Measurements from ENCODE around the gene PCDH9.

Gene PCDH9

DNA sequence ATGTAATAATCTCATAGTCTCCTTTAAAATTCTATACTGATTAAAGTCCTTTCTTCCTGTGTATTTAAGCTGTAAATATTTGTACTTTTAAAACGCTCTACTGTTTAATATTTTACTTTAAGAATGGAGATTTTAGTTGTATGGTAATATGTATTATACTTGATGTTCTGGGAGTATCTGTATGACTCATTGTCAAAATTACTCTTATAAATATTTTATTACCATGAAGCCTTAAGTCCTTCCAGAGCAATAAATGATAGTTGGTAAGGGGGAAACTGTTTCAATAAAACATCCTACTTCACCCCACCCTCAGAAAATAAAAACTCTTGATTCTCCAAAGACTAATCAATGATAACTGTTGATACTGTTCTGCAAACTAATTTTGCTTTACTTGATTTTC, 6.4 kb downstream of the PCDH9 start:
- DNase-seq = no peak

DNA sequence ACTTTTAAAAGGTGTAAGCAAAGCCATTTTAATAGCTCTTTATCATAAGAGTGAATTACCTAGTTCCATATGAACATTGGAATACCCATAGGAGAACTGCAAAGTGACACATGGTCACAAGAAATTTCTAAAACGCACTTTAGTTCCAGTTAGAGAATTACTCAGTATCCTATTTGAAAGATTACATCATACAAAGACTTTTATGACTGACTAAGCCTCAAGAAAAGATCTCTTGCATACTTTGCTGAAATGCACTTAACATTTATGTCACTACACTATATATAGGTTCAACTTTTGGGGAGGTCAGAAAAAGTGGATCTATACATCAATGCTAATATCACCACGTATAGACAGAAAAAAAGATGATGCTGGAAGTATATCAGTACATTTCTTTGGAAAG, 7.1 kb downstream of the PCDH9 start:
- no peak for DNase-seq

DNA sequence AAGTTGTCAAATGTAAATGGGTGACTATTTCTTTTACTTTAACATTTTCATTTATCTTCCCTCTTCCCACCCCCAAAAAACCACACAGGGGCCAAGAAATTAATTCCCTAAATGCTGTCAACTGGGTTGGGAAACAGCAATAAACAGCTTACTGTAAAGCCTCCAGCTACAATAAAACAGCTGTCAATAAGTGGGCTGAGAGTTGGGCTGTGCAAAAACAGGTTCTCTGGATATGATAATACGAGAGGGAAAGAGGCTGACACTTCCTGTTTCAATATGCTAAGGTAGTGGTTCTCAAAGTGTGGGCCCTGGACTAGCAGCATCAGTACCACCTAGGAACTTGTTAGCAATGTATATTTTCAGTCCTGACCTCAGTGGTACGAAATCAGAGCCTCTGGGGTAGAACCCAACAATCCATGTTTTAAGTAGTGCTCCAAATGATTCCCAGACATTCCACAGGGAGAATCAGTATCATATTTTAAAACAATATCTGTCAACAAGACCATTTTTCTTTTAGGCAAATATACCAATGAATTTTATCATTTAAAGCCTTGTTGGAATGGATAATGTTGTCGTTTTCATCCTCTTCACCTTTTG, 8.4 kb downstream of the PCDH9 start:
- DNase-seq = no peak

DNA sequence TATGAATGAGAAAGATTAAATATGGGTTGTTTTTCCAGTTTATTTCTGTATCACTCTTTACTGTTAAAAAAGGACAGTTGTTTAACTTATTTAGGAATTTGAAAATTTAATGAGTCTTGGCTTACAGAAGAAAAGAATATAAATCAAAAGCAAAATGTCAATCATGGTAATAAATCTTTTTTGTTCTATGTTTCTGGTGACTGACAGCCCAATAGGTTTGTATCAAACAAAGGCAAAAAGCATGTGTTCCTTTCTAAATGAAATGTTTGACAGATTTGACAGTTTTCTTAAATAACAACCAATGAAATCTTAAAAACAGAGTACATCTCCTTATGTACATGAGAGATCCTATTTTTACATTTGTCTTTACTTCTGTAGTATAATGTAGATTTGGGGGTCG, 11.0 kb downstream of the PCDH9 start:
- no peak for DNase-seq

DNA sequence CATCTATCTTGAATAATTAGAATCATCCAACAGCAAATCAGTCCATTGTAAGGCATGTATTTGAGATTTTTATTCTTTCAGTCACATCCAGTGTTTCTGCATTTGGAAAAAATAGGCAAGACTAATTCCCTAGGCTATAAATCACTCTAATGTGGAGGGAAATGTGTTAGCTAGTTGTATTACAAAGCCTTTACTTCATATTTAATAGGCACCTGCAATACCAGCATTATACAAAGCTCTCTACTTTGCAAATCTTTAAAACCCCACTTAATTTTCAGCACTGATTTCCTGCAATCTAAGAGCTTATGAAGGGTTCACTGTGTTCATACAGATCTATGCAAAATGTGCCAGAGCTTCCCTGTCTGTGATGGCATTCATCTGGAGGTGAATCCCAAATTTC, 12.3 kb downstream of the PCDH9 start:
- no peak for DNase-seq

DNA sequence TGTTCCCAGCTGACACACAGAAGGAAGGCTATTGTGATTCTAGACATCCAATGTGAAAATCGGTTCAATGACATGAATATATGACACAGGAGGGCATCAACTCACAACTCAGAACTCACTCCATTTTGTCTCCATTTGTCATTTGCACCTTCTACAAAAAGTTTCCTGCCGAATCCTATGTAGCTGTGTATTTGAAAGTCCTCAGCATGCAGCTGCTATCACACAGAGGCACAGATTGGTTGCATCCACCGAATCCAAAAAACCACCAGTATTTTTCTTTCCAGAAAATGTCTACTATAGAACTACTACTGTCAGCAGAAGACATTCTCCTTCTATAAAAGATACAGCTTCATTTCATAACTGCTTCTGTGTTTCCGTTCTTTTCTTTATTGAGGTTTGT, 13.3 kb downstream of the PCDH9 start:
- DNase-seq = no peak

GRCh38 chr13:67210208-67210607, 19.9 kb downstream of the PCDH9 start:
- no peak for DNase-seq

- no peak for DNase-seq
These were observed 21.6 kb downstream of the PCDH9 start for GRCh38 chr13:67208552-67208951.

- no peak for DNase-seq
These were observed 25.4 kb downstream of the PCDH9 start for GRCh38 chr13:67204764-67205163.

GRCh38 chr13:67200605-67201004, 29.5 kb downstream of the PCDH9 start:
- no peak for DNase-seq

- no peak for DNase-seq
These were observed 30.0 kb downstream of the PCDH9 start for GRCh38 chr13:67200183-67200582.

GRCh38 chr13:67197704-67198103, 32.4 kb downstream of the PCDH9 start:
- no peak for DNase-seq

- no peak for DNase-seq
These were observed 36.2 kb downstream of the PCDH9 start for GRCh38 chr13:67193979-67194378.

- DNase-seq = no peak
These were observed 37.4 kb downstream of the PCDH9 start for GRCh38 chr13:67192751-67193150.

DNA sequence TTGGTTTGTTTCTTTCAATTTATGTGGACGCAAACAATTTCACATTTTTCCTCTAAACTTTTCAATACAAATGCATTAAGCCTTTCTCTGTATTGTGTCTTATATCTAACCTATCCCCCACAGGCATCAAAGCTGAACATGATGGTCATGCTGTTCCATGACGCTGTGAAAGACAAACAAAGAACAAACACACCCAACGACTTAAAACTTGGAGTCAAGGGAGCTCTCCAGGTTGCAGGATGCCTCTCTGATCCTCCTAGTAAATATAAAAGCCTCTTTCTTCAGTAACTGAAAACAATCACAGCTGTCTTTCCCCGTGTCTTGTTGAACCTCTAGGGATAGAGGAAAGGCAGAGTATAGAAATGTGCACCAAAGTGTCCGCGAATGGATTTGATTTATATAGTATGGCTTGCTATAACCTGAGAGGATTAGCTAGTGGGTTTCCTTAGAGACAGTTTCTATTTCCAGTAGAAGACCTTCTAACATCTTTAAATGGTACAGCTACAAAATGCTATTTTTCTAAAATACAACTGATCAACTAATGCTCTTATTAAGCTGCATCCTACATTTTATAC, 43.1 kb downstream of the PCDH9 start:
- no peak for DNase-seq

GRCh38 chr13:67184247-67184646, 45.9 kb downstream of the PCDH9 start:
- no peak for DNase-seq

GRCh38 chr13:67183151-67183550, 47.0 kb downstream of the PCDH9 start:
- DNase-seq = no peak

DNA sequence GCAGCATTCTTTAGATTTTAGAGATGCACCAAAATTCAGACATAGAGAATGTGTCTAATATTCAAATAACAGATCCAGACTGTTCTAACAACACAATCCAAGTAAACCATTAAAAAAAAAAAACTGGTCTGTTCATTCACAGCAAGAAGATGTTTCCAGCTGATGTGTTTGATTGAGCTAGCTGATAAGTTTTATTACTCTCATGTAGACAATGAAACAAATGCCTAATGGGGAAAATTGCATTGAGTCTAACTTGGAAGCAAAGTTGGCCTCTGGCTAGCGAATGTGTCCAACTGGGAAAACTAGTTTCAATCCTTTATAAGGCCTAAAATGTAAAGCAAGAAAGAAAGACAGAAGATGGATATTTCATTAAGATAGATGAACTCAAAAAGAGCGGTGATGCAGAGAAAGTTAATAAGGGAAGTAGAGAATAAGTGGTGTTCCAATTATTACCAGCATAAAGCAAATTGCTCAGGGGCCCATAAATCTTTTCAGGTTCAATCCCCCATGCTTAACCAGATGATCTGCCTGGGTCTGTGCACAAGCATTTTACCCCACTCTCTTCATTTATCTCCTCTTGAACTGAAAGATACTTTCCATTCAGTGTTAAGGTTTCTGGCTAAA, 54.2 kb downstream of the PCDH9 start:
- no peak for DNase-seq

DNA sequence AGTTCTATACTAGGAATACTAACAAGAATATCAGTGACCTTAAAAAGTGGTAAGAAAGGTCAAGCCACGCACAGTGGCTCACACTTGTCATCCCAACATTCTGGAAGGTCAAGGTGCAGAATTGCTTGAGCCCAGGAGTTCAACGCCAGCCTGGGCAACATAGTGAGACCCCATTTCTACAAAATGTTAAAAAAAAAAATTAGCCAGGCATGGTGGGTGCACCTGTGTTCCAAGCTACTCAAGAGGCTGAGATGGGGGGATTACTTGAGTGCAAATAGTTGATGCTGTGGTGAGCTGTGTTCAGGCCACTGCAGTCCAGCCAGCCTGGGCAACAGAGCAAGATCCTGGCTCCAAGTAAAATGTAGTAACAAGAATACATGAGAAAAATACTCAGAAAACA, 61.8 kb downstream of the PCDH9 start:
- DNase-seq = no peak

GRCh38 chr13:67167420-67167819, 62.7 kb downstream of the PCDH9 start:
- DNase-seq = no peak

- no peak for DNase-seq
These were observed 69.0 kb downstream of the PCDH9 start for GRCh38 chr13:67161176-67161575.

DNA sequence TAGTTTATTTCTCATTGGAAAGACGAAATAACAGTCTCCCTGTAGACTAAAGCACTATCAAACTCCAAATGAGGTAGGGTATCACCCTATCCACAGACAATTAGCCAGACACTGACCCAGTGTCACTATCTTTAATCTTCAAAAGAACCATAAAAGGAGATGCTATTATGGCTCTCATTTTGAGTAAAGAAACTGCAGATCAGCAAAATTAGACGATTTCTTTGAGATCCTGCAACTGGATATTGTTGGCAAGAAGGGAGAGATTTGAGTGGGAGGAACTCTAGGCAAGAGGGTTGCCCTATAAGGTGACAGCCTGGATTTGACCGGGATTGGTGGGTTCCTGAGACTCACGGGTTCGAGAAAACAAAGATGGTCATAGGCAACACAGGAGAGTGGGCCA, 71.2 kb downstream of the PCDH9 start:
- no peak for DNase-seq

GRCh38 chr13:67156723-67157060, 73.4 kb downstream of the PCDH9 start:
- no peak for DNase-seq

GRCh38 chr13:67155898-67156722, 74.0 kb downstream of the PCDH9 start:
- no peak for DNase-seq
